Measurements from ENCODE around the gene SPDYE1.

Gene SPDYE1

DNA sequence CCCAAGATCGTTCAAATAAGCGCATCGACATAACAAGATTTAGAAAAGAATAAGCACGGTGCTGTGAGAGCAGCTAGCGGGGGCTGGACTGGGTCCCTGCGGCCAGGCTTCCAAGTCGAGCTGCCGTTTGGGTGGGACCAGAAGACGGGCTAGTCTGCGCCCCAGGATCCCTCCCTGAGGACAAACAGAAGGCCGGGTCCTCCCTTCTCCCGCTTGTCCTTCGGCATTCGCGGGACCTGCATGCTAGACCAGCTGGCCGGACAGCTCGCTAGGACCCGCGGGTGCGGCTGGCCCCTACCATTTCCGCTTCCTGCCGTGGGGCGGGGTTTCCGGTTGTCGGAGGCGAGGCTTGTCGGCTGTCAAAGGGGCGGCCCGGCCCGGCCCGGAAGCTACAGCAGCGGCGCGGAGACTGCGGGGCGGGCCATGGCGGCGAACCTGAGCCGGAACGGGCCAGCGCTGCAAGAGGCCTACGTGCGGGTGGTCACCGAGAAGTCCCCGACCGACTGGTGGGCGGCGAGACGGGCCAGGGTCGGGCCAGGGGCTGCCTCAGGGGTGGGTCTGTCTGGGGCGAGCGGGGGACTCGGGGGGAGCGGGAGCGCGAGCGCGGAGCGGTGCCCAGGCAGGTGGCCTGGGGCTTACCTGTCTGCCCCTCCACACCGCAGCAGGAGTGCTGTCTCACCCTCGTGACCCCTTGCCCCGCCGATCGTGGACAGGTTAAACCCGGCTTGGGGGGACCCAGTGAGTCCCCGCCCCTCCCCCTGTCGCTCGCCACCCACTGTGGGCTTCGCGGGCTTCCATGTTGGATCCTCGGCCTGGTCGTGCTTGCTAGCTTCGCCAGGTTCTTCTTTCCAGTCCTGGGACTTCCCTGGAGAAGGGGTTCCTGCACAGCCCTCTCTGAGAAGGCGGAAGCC is 46.9 kb downstream of the SPDYE1 start, which contains the start of gene DBNL:
Gene DBNL (plus strand): TSS at position 388 of the 911 bp plus-strand sequence. CDS start 36 bp downstream, at position 424.
- peak; percentile 87 to 90 for DNase-seq (ENCODE audit: low read depth in 2 of 2)

GRCh38 chr7:44045226-44046014 is 47.7 kb downstream of the SPDYE1 start:
- no peak for DNase-seq (ENCODE audit: low read depth in 2 of 2)

DNA sequence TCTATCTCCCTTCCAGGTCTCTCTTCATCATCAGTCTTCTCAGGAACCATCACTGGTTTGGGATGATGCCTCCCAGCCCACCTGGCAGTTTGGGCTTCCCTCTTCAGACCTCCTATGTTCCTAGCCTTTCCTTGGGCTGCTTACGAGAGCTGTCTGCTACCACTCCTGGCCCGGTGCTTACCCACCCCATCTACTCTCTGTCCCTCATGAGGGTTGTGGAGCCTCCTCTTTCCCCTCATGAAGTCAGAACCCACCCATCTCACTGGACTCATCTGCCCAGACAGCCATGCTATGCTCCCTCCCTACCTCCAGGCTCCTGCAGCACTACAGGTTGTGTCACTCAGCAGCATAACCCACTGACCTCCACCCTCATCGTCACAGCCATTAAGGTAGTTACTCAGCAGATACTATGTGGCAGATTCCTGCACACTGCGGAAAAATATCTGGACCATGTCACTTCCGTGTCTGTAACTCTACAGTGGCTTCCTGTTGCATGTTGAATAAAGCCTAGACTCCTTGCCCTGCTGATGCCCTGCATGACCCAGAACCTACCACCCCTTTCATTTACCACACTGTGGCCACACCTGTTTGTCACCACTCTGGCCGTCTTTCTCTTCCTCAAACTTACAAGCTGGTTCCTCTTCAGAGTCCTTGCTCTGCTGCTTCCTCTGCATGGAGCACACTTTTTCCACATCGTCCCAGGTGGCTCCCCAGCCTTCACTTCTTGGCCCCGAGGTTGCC is 48.8 kb downstream of the SPDYE1 start:
- no peak for DNase-seq (ENCODE audit: low read depth in 2 of 2)

DNA sequence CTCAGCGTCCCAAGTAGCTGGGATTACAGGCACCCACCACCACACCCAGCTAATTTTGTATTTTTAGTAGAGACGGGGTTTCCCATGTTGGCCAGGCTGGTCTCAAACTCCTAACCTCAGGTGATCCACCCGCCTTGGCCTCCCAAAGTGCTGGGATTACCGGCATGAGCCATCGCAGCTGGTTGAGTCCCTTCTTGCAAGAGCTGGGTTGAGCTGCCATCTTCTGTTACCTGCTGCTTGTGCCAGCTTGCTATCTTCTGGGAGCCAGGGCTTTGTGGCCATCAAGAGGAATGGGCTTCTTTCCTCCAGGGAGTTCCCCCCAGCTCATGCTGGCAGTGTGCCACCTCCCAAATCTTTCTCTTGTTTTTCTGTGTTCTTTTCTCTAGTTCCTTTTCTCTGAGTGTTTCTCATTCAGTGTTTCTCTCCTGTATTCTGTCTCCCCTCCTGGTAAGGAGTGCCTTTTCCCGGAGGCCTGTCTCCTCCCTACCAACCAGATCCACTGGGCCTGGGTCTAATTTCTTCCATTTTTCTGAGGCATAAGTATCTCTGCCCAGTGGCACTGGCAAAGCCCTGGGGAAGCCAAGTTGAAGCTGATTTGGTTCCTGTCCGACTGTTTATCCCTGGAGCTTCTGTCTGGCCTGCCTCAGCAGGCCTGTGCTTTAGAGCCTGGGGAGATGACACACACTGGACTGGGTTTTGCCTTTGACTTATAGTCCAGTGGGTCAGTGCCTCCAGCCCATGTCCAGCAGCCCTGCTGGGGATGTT is 50.5 kb downstream of the SPDYE1 start:
- no peak for DNase-seq (ENCODE audit: low read depth in 2 of 2)

GRCh38 chr7:44050121-44050914 is 52.6 kb downstream of the SPDYE1 start:
- DNase-seq (ENCODE audit: low read depth in 2 of 2) = no peak

GRCh38 chr7:44050915-44051560 is 53.3 kb downstream of the SPDYE1 start:
- no peak for DNase-seq (ENCODE audit: low read depth in 2 of 2)

DNA sequence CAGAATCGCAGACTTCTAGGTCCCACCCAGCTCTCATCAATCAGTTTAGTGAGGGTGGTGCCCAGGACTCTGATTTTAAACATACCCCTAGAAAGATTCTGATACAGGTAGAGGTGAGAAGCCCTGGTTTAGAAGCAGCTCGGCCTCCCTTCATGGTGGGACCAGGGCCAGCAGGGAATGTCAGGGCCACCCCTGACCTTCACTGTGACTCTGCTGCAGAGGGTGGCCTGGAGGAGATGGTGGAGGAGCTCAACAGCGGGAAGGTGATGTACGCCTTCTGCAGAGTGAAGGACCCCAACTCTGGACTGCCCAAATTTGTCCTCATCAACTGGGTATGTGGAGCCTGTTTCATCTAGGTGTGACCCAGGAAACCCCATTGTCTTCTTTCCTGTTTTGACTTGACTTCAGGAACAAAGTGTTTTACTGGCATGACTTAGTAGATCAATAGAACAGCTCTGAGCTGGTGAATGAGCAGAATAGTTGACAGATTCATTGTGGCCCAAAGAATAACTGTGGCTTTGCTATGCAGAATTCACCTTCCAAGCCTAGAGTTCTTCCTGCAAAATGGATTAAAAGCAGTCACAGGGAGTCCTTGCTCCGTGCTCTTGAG is 54.0 kb downstream of the SPDYE1 start:
- no peak for DNase-seq (ENCODE audit: low read depth in 2 of 2)

DNA sequence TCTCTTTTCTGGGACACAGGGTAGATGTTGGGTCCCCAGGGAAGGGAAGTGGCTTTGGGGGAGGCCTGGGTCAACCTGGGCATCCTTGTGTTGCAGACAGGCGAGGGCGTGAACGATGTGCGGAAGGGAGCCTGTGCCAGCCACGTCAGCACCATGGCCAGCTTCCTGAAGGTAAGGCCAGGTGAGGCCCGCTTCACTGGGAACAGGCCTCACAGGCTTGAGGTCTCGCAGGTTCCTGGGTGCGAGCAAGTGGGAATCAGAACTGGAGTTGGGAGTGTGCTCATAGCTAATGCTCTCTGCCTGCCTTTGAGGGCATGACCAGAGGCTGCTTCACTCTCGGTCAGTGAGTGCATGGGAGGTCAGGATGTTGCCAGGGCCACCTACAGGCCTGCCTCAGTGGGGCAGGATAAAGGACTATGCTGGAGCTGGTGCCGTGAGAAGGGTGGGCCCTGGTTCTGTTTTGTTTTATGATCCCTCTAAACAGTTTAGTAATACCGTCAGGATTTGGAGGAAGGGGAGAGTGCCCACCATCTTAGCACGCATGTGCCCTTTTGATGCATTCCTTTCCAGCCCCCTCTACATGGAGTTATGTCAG is 55.2 kb downstream of the SPDYE1 start:
- no peak for DNase-seq (ENCODE audit: low read depth in 2 of 2)

GRCh38 chr7:44056681-44057080 is 59.0 kb downstream of the SPDYE1 start:
- DNase-seq (ENCODE audit: low read depth in 2 of 2) = no peak

- DNase-seq (ENCODE audit: low read depth in 2 of 2) = no peak
Measured at GRCh38 chr7:44057181-44057848, 59.6 kb downstream of the SPDYE1 start.

DNA sequence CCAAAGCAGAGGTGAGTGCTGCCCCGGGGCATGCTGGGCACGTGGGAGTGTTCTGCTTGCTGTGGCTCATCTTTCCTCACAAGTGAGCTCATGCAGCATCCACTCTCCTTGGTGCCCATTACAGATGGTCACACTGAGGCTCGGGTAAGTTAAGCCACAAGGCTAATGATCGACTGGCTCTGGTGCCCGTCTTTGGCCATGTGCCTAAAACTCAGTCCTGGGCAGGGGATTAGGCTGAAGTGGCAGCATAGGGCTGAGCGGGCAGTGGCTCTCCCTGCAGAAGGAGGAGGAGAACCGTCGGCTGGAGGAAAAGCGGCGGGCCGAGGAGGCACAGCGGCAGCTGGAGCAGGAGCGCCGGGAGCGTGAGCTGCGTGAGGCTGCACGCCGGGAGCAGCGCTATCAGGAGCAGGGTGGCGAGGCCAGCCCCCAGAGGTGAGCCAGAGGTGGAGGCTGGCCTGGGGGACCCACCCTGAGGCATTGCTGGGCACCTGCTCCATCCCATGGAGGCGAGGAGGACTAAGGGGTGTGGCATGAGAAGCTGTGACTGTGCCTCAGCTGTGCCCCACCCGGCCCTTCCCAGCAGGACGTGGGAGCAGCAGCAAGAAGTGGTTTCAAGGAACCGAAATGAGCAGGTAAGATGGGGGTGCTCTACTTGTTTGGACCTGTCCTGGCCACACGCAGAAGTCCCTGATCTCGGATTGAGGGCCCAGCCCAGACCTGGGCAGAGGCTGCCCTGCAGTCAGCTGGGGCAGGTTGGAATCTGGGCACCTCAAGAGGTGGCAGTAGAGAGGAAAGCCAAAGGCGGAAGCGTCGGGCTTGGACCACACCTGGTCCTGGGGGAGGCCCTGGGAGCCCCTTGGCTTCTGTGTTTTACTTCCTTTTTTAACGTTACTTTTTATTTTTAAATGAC is 60.4 kb downstream of the SPDYE1 start:
- no peak for DNase-seq (ENCODE audit: low read depth in 2 of 2)

- no peak for DNase-seq (ENCODE audit: low read depth in 2 of 2)
Measured at GRCh38 chr7:44058759-44059218, 61.1 kb downstream of the SPDYE1 start.

DNA sequence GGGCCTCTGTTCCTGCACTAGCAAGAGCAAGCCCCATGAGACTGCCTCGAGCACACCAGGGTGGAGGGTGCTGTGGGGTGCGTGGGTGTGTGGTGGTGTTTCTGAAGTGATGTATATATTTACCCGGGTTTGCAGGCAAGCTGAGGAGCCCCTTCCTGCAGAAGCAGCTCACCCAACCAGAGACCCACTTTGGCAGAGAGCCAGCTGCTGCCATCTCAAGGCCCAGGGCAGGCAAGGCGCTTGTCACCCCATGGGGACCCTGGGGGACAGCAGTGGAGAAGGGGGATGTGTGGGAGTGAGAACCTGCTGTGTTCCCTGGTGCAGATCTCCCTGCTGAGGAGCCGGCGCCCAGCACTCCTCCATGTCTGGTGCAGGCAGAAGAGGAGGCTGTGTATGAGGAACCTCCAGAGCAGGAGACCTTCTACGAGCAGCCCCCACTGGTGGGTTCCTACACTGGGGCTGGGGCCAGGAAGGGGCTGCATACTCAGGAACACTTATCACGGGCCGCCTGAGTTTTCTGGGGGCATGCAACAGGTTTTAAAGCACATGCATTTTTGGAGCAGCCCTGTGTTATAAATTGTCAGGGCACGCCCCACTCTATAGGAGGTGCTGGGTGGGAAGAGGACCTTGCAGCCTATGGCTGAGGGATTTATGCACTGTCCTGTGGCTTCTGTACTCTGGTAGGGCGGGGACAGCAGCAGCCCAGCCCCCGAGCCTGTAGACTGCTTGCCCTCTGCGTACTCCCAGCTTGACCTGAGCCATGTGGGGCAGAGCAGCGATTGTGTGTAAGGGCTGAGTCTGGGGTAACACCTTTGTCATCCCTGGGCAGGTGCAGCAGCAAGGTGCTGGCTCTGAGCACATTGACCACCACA is 61.8 kb downstream of the SPDYE1 start:
- no peak for DNase-seq (ENCODE audit: low read depth in 2 of 2)

Measured in stimulated activated CD8-positive, alpha-beta memory T cell treated with anti-CD3 and anti-CD28 coated beads, Interleukin-15, amount 100 ng/mL, for 48 hours (primary cell).